Measurements from ENCODE around the gene PSMA6.
"Not testable (repeated sequence)": the region's sequence is repeated elsewhere in the genome, so short reads cannot be mapped to it uniquely, and the experiment has no call there.

Gene PSMA6

GRCh38 chr14:35292051-35292769 is at the start of gene PSMA6:
TSS of gene PSMA6 (plus strand) at chr14:35292382. CDS start at chr14:35292477, 95 bp downstream.
- DNase-seq, result peak; percentile 92 to 100 (median 98)

- DNase-seq, result no peak
Measured at GRCh38 chr14:35242599-35243311, 49.4 kb upstream of the PSMA6 start.

GRCh38 chr14:35243956-35244355 is 48.2 kb upstream of the PSMA6 start:
- no peak for DNase-seq

GRCh38 chr14:35244542-35244941 is 47.6 kb upstream of the PSMA6 start:
- no peak for DNase-seq

GRCh38 chr14:35245051-35245450 is 47.1 kb upstream of the PSMA6 start:
- no peak for DNase-seq

GRCh38 chr14:35247777-35248475 is 44.3 kb upstream of the PSMA6 start:
- no peak for DNase-seq

GRCh38 chr14:35248476-35248788 is 43.8 kb upstream of the PSMA6 start:
- DNase-seq, result no peak

GRCh38 chr14:35250319-35250718 is 41.9 kb upstream of the PSMA6 start:
- DNase-seq, result no peak

- DNase-seq, result peak in 1 of 56 donors; percentile 1
Measured at GRCh38 chr14:35252451-35252868, 39.7 kb upstream of the PSMA6 start.

GRCh38 chr14:35253056-35253455 is 39.1 kb upstream of the PSMA6 start:
- not testable (repeated sequence) for DNase-seq

- DNase-seq, result not testable (repeated sequence)
Measured at GRCh38 chr14:35254034-35254622, 38.1 kb upstream of the PSMA6 start.

GRCh38 chr14:35254736-35255135 is 37.4 kb upstream of the PSMA6 start:
- DNase-seq, result peak in 1 of 56 donors; percentile 6

GRCh38 chr14:35255711-35256110 is 36.5 kb upstream of the PSMA6 start:
- no peak for DNase-seq

- no peak for DNase-seq
Measured at GRCh38 chr14:35257809-35258208, 34.4 kb upstream of the PSMA6 start.

- DNase-seq, result no peak
Measured at GRCh38 chr14:35258420-35258819, 33.8 kb upstream of the PSMA6 start.

GRCh38 chr14:35261774-35262173 is 30.4 kb upstream of the PSMA6 start:
- DNase-seq, result peak in 1 of 56 donors; percentile 2

- DNase-seq, result no peak
Measured at GRCh38 chr14:35262436-35262835, 29.7 kb upstream of the PSMA6 start.

- no peak for DNase-seq
Measured at GRCh38 chr14:35268946-35269345, 23.2 kb upstream of the PSMA6 start.

GRCh38 chr14:35274805-35275204 is 17.4 kb upstream of the PSMA6 start:
- no peak for DNase-seq

- DNase-seq, result no peak
Measured at GRCh38 chr14:35277179-35277578, 15.0 kb upstream of the PSMA6 start.

- no peak for DNase-seq
Measured at GRCh38 chr14:35279369-35279768, 12.8 kb upstream of the PSMA6 start.

- no peak for DNase-seq
Measured at GRCh38 chr14:35281341-35281740, 10.8 kb upstream of the PSMA6 start.

All from nucleus accumbens (tissue), 56 donors.